Peyer's patch (tissue), 4 donors: ENCODE data around the gene MDH1.
"Not testable (repeated sequence)": the region's sequence is repeated elsewhere in the genome, so short reads cannot be mapped to it uniquely, and the experiment has no call there.

Experiments
- CTCF ChIP-seq, 6 experiments: fragments of 450-650 bp in 4 of 6; fragments of 200-600 bp in 2 of 6; sonication (generic) in 1 of 6; IDR thresholded peaks; one replicate each; pipeline ENCODE4 v1.5.1; 2017 to 2019; ENCODE audit warnings: antibody characterized with exemption in 6 of 6, mild to moderate bottlenecking in 3 of 6, moderate library complexity in 1 of 6
- POLR2A ChIP-seq, 2 donors: fragments of 450-650 bp; IDR thresholded peaks; one replicate each; pipeline ENCODE4 v1.5.1; 2017; ENCODE audit warnings: antibody characterized with exemption in 2 of 2, mild to moderate bottlenecking in 2 of 2, moderate library complexity in 2 of 2

DNA sequence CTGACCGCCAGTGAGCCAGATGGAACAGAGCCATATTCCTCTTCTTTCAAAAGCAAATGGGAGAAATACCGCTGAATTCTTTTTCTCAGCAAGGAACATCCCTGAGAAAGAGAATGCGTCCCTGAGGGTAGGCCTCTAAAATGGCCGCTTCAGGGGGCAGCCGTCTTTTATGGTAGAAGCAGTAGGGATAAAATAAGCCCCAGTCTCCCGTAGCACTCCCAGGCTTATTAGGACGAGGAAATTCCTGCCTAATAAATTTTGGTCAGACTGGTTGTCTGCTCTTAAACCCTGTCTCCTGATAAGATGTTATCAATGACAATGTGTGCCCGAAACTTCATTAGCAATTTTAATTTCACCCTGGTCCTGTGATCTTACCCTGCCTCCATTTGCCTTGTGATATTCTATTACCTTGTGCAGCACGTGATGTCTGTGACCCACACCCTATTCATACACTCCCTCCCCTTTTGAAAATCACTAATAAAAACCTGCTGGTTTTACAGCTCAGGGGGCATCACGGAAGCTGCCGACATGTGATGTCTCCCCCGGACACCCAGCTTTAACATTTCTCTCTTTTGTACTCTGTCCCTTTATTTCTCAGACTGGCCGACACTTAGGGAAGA lies 14.9 kb upstream of the MDH1 start:
- TF ChIP-seq CTCF, POLR2A (IDR thresholded peaks at IDR 0.05): not testable (repeated sequence)
